Activated CD4-positive, alpha-beta T cell treated with anti-CD3 and anti-CD28 coated beads, Interleukin-2, Interleukin-6, amounts not matched to agents 100 ng/mL and 50 ng/mL, durations not matched to agents 16 hours and 8 hours (primary cell): ENCODE results near the gene TMEM132D.

ENCODE experiments used
- DNase-seq: peaks from one replicate; pipeline ENCODE4 v3.0.0-alpha.2; 2020

Gene TMEM132D

GRCh38 chr12:129819391-129819790, 84.4 kb downstream of the TMEM132D start:
- DNase-seq, result no peak

GRCh38 chr12:129815846-129816245, 88.0 kb downstream of the TMEM132D start:
- no peak for DNase-seq

- no peak for DNase-seq
Observed at GRCh38 chr12:129811963-129812362, 91.9 kb downstream of the TMEM132D start.

- no peak for DNase-seq
Observed at GRCh38 chr12:129807136-129807535, 96.7 kb downstream of the TMEM132D start.

- DNase-seq, result no peak
Observed at GRCh38 chr12:129791396-129791795, 112.4 kb downstream of the TMEM132D start.

- no peak for DNase-seq
Observed at GRCh38 chr12:129790930-129791329, 112.9 kb downstream of the TMEM132D start.

- DNase-seq, result no peak
Observed at GRCh38 chr12:129790331-129790730, 113.5 kb downstream of the TMEM132D start.

GRCh38 chr12:129789921-129790320, 113.9 kb downstream of the TMEM132D start:
- no peak for DNase-seq

GRCh38 chr12:129788506-129789084, 115.2 kb downstream of the TMEM132D start:
- no peak for DNase-seq

GRCh38 chr12:129779989-129780388, 123.8 kb downstream of the TMEM132D start:
- DNase-seq, result no peak

- no peak for DNase-seq
Observed at GRCh38 chr12:129779033-129779432, 124.8 kb downstream of the TMEM132D start.

GRCh38 chr12:129776977-129777667, 126.7 kb downstream of the TMEM132D start:
- DNase-seq, result no peak

- no peak for DNase-seq
Observed at GRCh38 chr12:129772501-129773493, 131.0 kb downstream of the TMEM132D start.

GRCh38 chr12:129771238-129771637, 132.6 kb downstream of the TMEM132D start:
- no peak for DNase-seq

- DNase-seq, result no peak
Observed at GRCh38 chr12:129765719-129766118, 138.1 kb downstream of the TMEM132D start.

- no peak for DNase-seq
Observed at GRCh38 chr12:129762436-129762835, 141.4 kb downstream of the TMEM132D start.

GRCh38 chr12:129753586-129753985, 150.2 kb downstream of the TMEM132D start:
- no peak for DNase-seq

- no peak for DNase-seq
Observed at GRCh38 chr12:129750421-129750820, 153.4 kb downstream of the TMEM132D start.

- DNase-seq, result no peak
Observed at GRCh38 chr12:129746318-129746717, 157.5 kb downstream of the TMEM132D start.

GRCh38 chr12:129729170-129729569, 174.7 kb downstream of the TMEM132D start:
- no peak for DNase-seq

GRCh38 chr12:129727100-129727499, 176.7 kb downstream of the TMEM132D start:
- no peak for DNase-seq

GRCh38 chr12:129723260-129723659, 180.6 kb downstream of the TMEM132D start:
- DNase-seq, result no peak

- no peak for DNase-seq
Observed at GRCh38 chr12:129720618-129721017, 183.2 kb downstream of the TMEM132D start.

- no peak for DNase-seq
Observed at GRCh38 chr12:129719416-129719815, 184.4 kb downstream of the TMEM132D start.
